A673 (cell line): ENCODE measurements around the gene ENO3.

Experiments used
- EZH2 ChIP-seq: fragments of 200-600 bp; sonication (generic); IDR thresholded peaks from 2 replicates; pipeline ENCODE4 v1.6.1; 2017; ENCODE audit warnings: borderline replicate concordance, low read depth, mild to moderate bottlenecking, mixed read lengths, antibody characterized with exemption, low read length; ENCODE audit not compliant: poor library complexity, severe bottlenecking
- TF ChIP-seq, protein P1 (sequence below): fragments of 300-800, 200-600 bp; sonication (generic); conservative IDR thresholded peaks from 2 replicates; pipeline ENCODE4 v1.5.1; 2017; ENCODE audit warnings: low read depth, mild to moderate bottlenecking, antibody characterized with exemption, low read length, moderate library complexity, mixed read lengths

GRCh38 chr17:4938069-4938491 is 12.8 kb upstream of the ENO3 start:
- TF ChIP-seq, protein P1, sequence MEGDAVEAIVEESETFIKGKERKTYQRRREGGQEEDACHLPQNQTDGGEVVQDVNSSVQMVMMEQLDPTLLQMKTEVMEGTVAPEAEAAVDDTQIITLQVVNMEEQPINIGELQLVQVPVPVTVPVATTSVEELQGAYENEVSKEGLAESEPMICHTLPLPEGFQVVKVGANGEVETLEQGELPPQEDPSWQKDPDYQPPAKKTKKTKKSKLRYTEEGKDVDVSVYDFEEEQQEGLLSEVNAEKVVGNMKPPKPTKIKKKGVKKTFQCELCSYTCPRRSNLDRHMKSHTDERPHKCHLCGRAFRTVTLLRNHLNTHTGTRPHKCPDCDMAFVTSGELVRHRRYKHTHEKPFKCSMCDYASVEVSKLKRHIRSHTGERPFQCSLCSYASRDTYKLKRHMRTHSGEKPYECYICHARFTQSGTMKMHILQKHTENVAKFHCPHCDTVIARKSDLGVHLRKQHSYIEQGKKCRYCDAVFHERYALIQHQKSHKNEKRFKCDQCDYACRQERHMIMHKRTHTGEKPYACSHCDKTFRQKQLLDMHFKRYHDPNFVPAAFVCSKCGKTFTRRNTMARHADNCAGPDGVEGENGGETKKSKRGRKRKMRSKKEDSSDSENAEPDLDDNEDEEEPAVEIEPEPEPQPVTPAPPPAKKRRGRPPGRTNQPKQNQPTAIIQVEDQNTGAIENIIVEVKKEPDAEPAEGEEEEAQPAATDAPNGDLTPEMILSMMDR = no peak
- no peak for TF ChIP-seq EZH2
